Measurements from ENCODE around the gene ZCCHC10. TPM values are rescaled to one million over a fixed set of nuclear protein-coding genes. Genes with fewer than 3 reads are reported as not detected.

ZCCHC10 gene
- total and polyA plus RNA-seq, 10 of the 15 experiments (the other 5 are each of a cell fraction or from before 2014, with no cell fraction given): 16.8 to 117 (median 53.5) TPM

- TF ChIP-seq E4F1 (IDR thresholded peaks at IDR 0.05; ENCODE audit: borderline replicate concordance, partially characterized antibody) (no peak), E2F4 (IDR thresholded peaks at IDR 0.05; ENCODE audit: low read depth, low read length) (no peak)
These were observed 27.1 kb downstream of the ZCCHC10 start (continued) for GRCh38 chr5:132999246-132999645.

GRCh38 chr5:132998556-132998955, 27.8 kb downstream of the ZCCHC10 start:
- in situ Hi-C loops (cut with MboI) (no loop called here), intact Hi-C loops (cut with micrococcal nuclease; ENCODE audit: unreplicated experiment) (no loop called here)
- ChIA-PET RAD21 (ENCODE audit: unreplicated experiment) (no interaction called here), SMC1A (ENCODE audit: uncharacterized antibody, unreplicated experiment) (no interaction called here), POLR2A (no interaction called here), CTCF (no interaction called here)
- Histone ChIP-seq H4K20me1 (ENCODE audit: control insufficient read depth, insufficient read depth) (no peaks in the 10 kb centered on the region), H3K9me3 (replicated peaks; ENCODE audit: control insufficient read depth, insufficient read depth, low read length) (no peaks in the 10 kb centered on the region), H3K4me3 (no peak overlapping the region), H3K27me3 (replicated peaks in 1 of 2; ENCODE audit: control insufficient read depth in 2 of 2, insufficient read depth in 2 of 2, low read length in 1 of 2) (no peaks in the 10 kb centered on the region), H3K4me1 (ENCODE audit: control insufficient read depth, insufficient read depth, low read length) (no peaks in the 10 kb centered on the region), H3K36me3 (ENCODE audit: control insufficient read depth in 2 of 2, insufficient read depth in 2 of 2, low read length in 1 of 2) (no peaks in the 10 kb centered on the region; a peak in 1 of 4 replicates), H3K9ac (ENCODE audit: control insufficient read depth, insufficient read depth, low read length) (no peak overlapping the region), H2AFZ (ENCODE audit: control insufficient read depth, low read depth, low read length) (no peak overlapping the region), H3K27ac (ENCODE audit: control insufficient read depth, insufficient read depth) (no peak overlapping the region), H3K4me2 (ENCODE audit: control insufficient read depth, insufficient read depth) (no peak overlapping the region), H3K79me2 (ENCODE audit: control insufficient read depth, insufficient read depth, low read length) (no peaks in the 10 kb centered on the region)
- no peak for ATAC-seq
- no peak for DNase-seq (ENCODE audit: low read depth, low spot score)
- BruUV-seq (replicated peaks): no TSS peak
- no peak for FAIRE-seq
- 91% methylated on average over 2 of the region's 2 CpGs for WGBS (ENCODE audit: insufficient coverage, insufficient replicate concordance, low lambda C conversion rate, missing lambda C conversion rate)
- TF ChIP-seq MAX (IDR thresholded peaks at IDR 0.05; ENCODE audit: low read depth, low read length): no peak
- TF ChIP-seq MTA3 (IDR thresholded peaks at IDR 0.05; ENCODE audit: borderline replicate concordance, low read length): no peak
- TF ChIP-seq RELB (IDR thresholded peaks at IDR 0.05; ENCODE audit: low read depth): no peak
- TF ChIP-seq TBL1XR1 (IDR thresholded peaks at IDR 0.05; ENCODE audit: low read depth, low read length): no peak
- no peak for TF ChIP-seq ATF7 (IDR thresholded peaks at IDR 0.05; ENCODE audit: low read depth)
- TF ChIP-seq TCF7 (IDR thresholded peaks at IDR 0.05; ENCODE audit: borderline replicate concordance): no peak
- TF ChIP-seq ZZZ3 (IDR thresholded peaks at IDR 0.05; ENCODE audit: control insufficient read depth, insufficient read length, low read depth): no peak
- TF ChIP-seq E2F8 (IDR thresholded peaks at IDR 0.05; ENCODE audit: low read depth, partially characterized antibody): no peak
- TF ChIP-seq STAT3 (IDR thresholded peaks at IDR 0.05; ENCODE audit: low read depth, low read length): no peak
- TF ChIP-seq KLF5 (IDR thresholded peaks at IDR 0.05; ENCODE audit: partially characterized antibody): no peak
- no peak for TF ChIP-seq NFYA (IDR thresholded peaks at IDR 0.05; ENCODE audit: borderline replicate concordance, low read depth, low read length)
- TF ChIP-seq USF1 (IDR thresholded peaks at IDR 0.05; ENCODE audit: borderline replicate concordance, extremely low read length, insufficient read depth, low read depth, low read length): no peak
